ENCODE results near the gene LHX3. TPM values are rescaled to one million over a fixed set of nuclear protein-coding genes. Genes with fewer than 3 reads are reported as not detected.

The LHX3 gene
- total RNA-seq, 1 donor from 2014 or later = not detected

DNA sequence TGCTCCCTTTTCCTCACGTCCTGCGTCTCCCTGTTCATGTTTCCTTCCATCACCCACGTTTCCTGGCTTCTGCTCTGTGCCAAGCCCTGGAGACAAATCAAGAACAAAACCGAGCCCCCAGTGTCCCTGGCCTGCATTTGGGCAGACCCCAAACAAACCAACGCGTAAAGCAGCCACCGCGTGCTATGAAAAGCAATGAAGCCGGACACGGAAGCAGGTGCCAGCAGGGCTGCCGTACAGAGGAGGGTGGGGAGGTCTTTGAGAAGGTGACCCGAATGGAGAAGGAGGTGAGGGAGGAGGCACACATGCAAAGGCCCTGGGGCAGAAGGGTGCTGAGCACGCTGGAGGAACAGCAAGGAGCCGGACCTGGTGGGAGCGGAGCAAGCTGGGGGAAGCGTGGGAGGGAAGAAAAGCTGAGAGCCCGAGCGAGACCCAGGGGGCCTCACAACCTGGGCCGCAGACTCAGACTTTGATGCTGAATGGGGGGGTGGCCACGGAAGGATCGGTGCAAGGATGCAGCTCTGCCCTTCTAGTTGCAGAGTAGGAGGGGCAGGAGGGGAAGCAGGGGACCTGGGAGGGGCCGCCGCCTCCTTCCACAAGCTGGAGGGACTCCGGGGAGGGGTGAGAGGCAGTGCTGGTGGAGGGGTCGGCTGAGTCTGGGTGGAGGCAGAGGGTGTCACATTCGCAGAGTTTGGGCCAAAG is 42.1 kb upstream of the LHX3 start:
- Mint-ChIP-seq H3K4me1 (ENCODE audit: low read depth) (peaks cover 26% of the 10 kb centered on the region), H3K9me3 (no peaks in the 10 kb centered on the region), H3K27me3 (ENCODE audit: low read depth) (peaks cover 4% of the 10 kb centered on the region), H3K27ac (no peak overlapping the region), H3K4me3 (ENCODE audit: low read depth) (no peak overlapping the region), H3K36me3 (ENCODE audit: low read depth) (peaks cover 4% of the 10 kb centered on the region)
- intact Hi-C loops (cut with micrococcal nuclease) = loop anchor here (10.0 kb wide), 3 partner anchors 132 to 342 kb away; partner anchors contain the start of genes CAMSAP1, SEC16A and TMEM250
- no peak for DNase-seq (ENCODE audit: low spot score)

DNA sequence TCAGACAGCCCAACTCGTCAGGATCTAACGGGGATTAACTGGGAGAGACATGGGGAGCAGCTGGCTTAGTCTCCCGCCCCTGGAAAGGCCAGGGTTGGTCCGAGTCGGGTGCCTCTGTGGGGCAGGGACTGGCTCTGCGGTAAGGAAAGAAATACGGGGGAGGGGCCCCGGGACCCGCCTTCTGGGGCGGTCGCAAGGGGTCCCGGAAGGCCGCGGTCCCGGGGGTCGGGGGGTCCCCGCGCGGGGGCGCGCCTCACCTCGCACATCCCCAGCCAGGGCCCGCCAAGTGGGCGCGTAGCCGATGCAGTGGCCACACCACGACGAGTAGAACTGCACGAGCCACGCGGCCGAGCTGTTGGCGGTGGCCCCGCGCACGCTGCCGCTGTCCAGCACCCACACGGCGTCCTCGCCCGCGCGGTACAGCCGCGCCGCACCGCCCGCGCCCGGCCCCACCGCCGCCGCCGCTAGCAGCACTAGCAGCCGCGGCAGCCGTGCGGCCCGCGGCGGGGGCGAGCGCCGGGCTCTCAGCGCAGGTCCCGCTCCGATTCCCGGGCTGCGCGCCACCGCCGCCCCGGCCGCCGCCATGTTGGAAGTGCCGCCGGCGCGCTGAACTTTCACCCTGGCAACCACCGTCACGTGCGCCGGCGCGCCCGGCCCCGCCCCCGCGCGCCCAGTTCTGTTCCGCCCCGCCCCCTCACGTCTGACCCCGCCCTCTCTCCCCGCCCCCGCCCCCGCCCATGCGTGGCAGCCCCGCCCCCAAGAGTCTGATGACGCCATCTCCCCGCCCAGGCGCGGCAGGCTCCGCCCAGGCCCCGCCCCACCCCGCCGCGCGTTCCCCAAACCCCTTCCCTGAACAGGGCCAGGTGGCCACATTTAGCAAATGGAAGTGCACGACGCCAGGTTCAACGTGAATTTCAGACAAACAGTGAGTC is 40.6 kb upstream of the LHX3 start, which contains the start of gene QSOX2:
TSS of gene QSOX2 (minus strand) at position 594 of the 932 bp plus-strand sequence. CDS start at position 585, 9 bp downstream.
- H3K4me3 Mint-ChIP-seq (ENCODE audit: low read depth) = peak within 1 kb of the TSS; percentile 92
- intact Hi-C loops (cut with micrococcal nuclease) = loop anchor here (1.0 to 10.0 kb wide), 5 partner anchors 13 to 341 kb away; partner anchors contain the start of genes CAMSAP1, SEC16A and TMEM250
- H3K9me3 Mint-ChIP-seq = no peaks in the 10 kb centered on the region
- peaks cover 4% of the 10 kb centered on the region for H3K27me3 Mint-ChIP-seq (ENCODE audit: low read depth)
- H3K36me3 Mint-ChIP-seq (ENCODE audit: low read depth) = peaks cover 13% of the 10 kb centered on the region
- DNase-seq (ENCODE audit: low spot score) = peak; percentile 81
- H3K4me1 Mint-ChIP-seq (ENCODE audit: low read depth) = peaks cover 26% of the 10 kb centered on the region
- H3K27ac Mint-ChIP-seq = peak within 1 kb of the TSS; percentile 90

DNA sequence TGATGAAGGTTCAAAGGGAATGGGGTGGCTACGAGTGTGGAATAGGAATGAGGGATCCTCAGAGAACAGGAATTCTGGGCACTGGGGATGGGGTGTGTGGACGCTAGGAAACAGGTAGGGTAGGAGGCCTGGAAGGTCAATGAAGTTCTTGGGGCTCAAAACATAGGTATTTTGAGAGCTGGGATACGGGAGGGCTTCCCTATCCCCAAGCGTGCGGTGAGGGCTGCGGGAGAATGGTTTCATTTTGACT is 40.0 kb upstream of the LHX3 start:
- peaks cover 26% of the 10 kb centered on the region for H3K4me1 Mint-ChIP-seq (ENCODE audit: low read depth)
- DNase-seq (ENCODE audit: low spot score) = no peak
- H3K27ac Mint-ChIP-seq = peak overlapping the region; percentile 90
- peaks cover 4% of the 10 kb centered on the region for H3K27me3 Mint-ChIP-seq (ENCODE audit: low read depth)
- H3K4me3 Mint-ChIP-seq (ENCODE audit: low read depth) = peak overlapping the region; percentile 92
- H3K36me3 Mint-ChIP-seq (ENCODE audit: low read depth) = peaks cover 13% of the 10 kb centered on the region
- no peaks in the 10 kb centered on the region for H3K9me3 Mint-ChIP-seq
- intact Hi-C loops (cut with micrococcal nuclease) = loop anchor here (1.0 to 10.0 kb wide), 5 partner anchors 13 to 340 kb away; partner anchors contain the start of genes CAMSAP1, SEC16A and TMEM250

DNA sequence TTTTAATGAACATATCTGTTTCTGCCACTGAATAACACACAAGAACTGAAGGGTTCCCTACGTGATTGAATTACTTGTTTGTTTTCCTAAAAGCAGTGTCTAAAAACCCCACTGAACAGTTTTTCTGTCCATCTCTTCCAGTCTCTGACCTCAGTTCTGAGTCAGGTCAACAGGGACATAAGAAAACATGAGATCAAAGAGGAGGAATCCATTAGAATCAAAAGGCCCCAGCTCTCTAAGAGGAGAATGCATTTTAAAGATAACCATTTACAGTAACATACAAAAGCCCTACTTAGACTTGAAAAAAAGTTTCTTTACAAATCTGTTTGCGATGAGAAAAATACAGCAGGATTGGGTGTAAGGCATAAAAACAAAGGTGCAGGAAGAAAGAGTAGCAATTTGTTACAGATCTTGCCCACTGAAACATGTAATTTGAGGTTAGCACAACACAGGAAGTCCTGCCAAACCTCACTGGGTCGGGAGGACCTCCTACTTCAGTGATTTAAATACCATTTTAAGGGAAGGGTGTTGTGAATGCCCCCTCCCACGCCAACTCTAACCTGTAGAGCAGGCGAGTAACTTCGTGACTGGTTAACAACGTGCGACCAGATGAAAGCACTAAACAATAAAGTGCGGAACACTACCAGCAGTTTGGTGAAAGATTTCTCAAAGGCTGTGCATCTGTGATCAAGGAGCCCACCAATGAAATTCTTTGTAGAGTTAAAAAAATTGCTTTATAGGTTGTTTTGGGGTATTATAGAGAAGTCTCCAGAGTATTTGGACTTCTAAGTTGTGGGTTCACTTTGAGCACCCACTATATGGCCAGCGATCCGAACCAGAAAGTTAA is 39.4 kb upstream of the LHX3 start:
- Mint-ChIP-seq H3K9me3 (no peaks in the 10 kb centered on the region), H3K27me3 (ENCODE audit: low read depth) (peaks cover 4% of the 10 kb centered on the region), H3K4me3 (ENCODE audit: low read depth) (peak overlapping the region; percentile 92), H3K36me3 (ENCODE audit: low read depth) (peaks cover 13% of the 10 kb centered on the region), H3K27ac (peak overlapping the region; percentile 90), H3K4me1 (ENCODE audit: low read depth) (peaks cover 28% of the 10 kb centered on the region)
- intact Hi-C loops (cut with micrococcal nuclease) = loop anchor here (10.0 kb wide), 3 partner anchors 130 to 340 kb away; partner anchors contain the start of genes CAMSAP1, SEC16A and TMEM250
- DNase-seq (ENCODE audit: low spot score) = peak; percentile 35

DNA sequence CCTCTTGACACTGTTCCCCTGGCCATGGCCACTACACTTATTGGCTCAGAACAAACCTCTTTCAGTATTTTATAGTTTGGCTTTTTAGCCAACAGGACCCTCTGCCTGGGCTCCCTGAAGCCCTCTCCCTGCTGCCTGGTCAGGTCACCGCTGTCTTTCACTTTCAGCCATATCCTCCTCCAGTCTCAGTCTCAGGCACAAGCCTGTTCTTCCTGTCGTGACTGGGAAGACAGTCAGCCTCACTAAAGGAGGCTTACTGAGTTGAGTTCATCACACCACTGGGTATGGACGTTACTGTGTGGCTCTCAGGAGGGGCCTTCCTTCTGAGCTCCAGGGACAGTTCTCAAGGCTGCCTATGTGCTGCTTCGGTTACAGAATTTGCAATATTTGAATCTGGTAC is 38.7 kb upstream of the LHX3 start:
- no peak for DNase-seq (ENCODE audit: low spot score)
- Mint-ChIP-seq H3K36me3 (ENCODE audit: low read depth) (peaks cover 13% of the 10 kb centered on the region), H3K27ac (peak overlapping the region; percentile 90), H3K9me3 (no peaks in the 10 kb centered on the region), H3K27me3 (ENCODE audit: low read depth) (peaks cover 4% of the 10 kb centered on the region), H3K4me1 (ENCODE audit: low read depth) (peaks cover 28% of the 10 kb centered on the region), H3K4me3 (ENCODE audit: low read depth) (peak overlapping the region; percentile 92)
- intact Hi-C loops (cut with micrococcal nuclease) = loop anchor here (10.0 kb wide), 3 partner anchors 129 to 339 kb away; partner anchors contain the start of genes CAMSAP1, SEC16A and TMEM250

DNA sequence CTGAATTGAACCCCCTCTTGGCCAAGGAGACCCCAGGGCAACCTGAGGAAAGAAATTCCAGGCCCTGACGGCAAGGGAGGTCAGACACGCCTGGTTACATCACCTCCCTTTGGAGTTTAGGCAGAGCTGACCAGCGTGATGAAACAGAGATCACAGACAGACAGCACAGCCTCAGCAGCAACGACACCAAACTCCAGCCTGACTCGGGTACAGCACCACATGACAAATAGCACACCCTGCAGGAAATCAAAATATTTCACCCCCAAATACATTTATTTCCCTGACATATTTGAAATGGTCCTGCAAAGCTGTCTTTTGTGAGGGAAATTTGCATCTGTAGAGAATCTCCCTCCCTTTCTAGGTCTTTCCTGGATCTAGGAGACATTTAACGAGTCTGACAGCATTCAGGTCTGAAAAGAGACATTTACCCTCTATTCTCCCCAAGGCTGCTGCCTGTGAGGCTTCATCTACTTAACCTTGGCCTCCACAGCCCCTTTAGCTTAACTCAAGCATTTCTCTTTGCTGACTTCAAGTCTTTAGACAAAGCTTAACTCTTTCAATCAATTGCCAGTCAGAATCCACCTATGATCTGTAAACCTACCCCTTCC is 38.1 kb upstream of the LHX3 start:
- peaks cover 13% of the 10 kb centered on the region for H3K36me3 Mint-ChIP-seq (ENCODE audit: low read depth)
- peak overlapping the region; percentile 92 for H3K4me3 Mint-ChIP-seq (ENCODE audit: low read depth)
- intact Hi-C loops (cut with micrococcal nuclease) = loop anchor here (10.0 kb wide), 3 partner anchors 128 to 338 kb away; partner anchors contain the start of genes CAMSAP1, SEC16A and TMEM250
- H3K9me3 Mint-ChIP-seq = no peaks in the 10 kb centered on the region
- peaks cover 30% of the 10 kb centered on the region for H3K4me1 Mint-ChIP-seq (ENCODE audit: low read depth)
- peak overlapping the region; percentile 90 for H3K27ac Mint-ChIP-seq
- DNase-seq (ENCODE audit: low spot score) = no peak
- peaks cover 4% of the 10 kb centered on the region for H3K27me3 Mint-ChIP-seq (ENCODE audit: low read depth)

DNA sequence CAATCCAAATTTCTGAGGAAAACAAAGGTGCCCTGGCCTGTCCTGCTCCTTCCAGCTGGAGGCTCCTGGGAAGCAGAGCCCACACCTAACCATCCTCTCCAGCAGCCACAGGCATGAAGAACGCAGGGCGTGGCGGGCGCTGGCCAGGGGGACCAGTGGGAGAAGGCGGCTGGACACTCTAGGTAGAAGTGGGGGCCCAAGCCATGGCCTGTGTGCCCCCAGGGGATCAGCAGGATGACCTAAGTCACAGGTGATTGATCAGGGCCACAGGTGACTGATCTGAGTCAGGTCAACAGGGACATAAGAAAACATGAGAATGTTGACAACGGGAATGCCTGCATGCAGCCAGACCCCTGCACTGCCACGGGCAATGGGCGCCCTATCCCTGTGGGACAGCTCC is 37.3 kb upstream of the LHX3 start:
- Mint-ChIP-seq H3K4me1 (ENCODE audit: low read depth) (peaks cover 33% of the 10 kb centered on the region), H3K27ac (no peak overlapping the region)

DNA sequence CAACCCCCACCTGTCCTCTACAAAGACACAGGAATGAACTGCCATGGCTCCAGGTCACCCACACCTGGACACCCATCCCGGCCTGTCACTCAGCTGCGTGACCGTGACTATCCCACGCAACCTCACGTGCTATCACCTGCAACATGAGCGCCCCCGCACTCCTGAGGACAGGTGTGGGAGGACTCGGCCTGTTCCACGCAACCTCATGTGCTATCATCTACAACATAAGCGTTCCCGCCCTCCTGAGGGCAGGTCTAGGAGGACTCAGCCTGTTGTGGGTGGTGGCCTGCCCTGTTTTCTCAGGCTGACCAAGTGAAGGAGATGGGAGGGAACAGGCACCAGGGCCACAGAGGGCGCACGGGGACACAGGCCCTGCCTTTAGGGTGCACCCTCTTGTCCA is 36.6 kb upstream of the LHX3 start:
- no peaks in the 10 kb centered on the region for H3K27me3 Mint-ChIP-seq (ENCODE audit: low read depth)
- intact Hi-C loops (cut with micrococcal nuclease) = loop anchor here (10.0 kb wide), 3 partner anchors 127 to 337 kb away; partner anchors contain the start of genes CAMSAP1, SEC16A and TMEM250
- DNase-seq (ENCODE audit: low spot score) = no peak
- peaks cover 33% of the 10 kb centered on the region for H3K4me1 Mint-ChIP-seq (ENCODE audit: low read depth)
- peaks cover 13% of the 10 kb centered on the region for H3K36me3 Mint-ChIP-seq (ENCODE audit: low read depth)
- no peaks in the 10 kb centered on the region for H3K9me3 Mint-ChIP-seq
- H3K4me3 Mint-ChIP-seq (ENCODE audit: low read depth) = no peak overlapping the region
- H3K27ac Mint-ChIP-seq = no peak overlapping the region

More for the DNA sequence above, 37.3 kb upstream of the LHX3 start:
- Mint-ChIP-seq H3K4me3 (ENCODE audit: low read depth) (no peak overlapping the region), H3K27me3 (ENCODE audit: low read depth) (peaks cover 4% of the 10 kb centered on the region), H3K36me3 (ENCODE audit: low read depth) (peaks cover 13% of the 10 kb centered on the region), H3K9me3 (no peaks in the 10 kb centered on the region)
- intact Hi-C loops (cut with micrococcal nuclease) = loop anchor here (10.0 kb wide), 3 partner anchors 127 to 337 kb away; partner anchors contain the start of genes CAMSAP1, SEC16A and TMEM250
- DNase-seq (ENCODE audit: low spot score) = no peak

DNA sequence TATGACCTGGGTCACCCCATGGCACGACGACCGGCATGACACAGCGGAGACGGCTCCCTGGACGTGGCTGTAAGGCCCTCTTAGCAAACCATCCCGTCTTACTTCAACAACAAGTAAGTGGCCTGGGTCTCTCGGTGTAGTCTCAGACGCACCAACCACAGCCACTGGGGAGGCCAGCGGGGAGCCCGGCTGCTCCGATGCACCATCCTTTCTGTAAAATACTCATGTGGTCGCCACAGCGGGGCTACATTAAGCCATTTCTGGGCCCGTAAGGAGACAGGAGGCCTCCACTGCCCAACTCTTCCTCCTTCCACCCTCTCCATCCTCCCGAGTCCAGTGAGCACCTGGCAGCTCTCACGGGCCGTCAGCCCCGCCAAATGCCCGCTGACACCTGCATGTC is 36.0 kb upstream of the LHX3 start:
- Mint-ChIP-seq H3K4me3 (ENCODE audit: low read depth) (no peak overlapping the region), H3K9me3 (no peaks in the 10 kb centered on the region), H3K27me3 (ENCODE audit: low read depth) (no peaks in the 10 kb centered on the region), H3K27ac (no peak overlapping the region), H3K4me1 (ENCODE audit: low read depth) (peaks cover 32% of the 10 kb centered on the region), H3K36me3 (ENCODE audit: low read depth) (peaks cover 16% of the 10 kb centered on the region)
- intact Hi-C loops (cut with micrococcal nuclease) = loop anchor here (10.0 kb wide), 3 partner anchors 126 to 336 kb away; partner anchors contain the start of genes CAMSAP1, SEC16A and TMEM250
- no peak for DNase-seq (ENCODE audit: low spot score)

DNA sequence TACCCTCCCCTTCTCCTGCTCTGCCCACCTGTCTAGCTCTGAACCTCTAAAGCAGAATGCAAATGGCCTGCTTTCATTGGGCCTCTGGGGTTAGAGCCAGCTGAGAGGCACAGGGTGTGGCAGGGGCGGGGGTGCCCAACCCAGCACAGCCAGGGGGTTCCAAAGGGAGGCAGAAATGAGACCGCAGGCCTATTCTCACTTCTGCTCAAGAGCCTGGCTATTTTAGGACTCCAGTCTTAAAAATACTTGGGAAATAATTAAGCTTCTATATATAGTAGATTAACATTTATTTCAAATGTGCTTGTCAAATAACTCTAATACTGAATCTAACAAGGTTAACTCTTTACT is 35.0 kb upstream of the LHX3 start:
- no peak for DNase-seq (ENCODE audit: low spot score)
- Mint-ChIP-seq H3K27ac (no peak overlapping the region), H3K27me3 (ENCODE audit: low read depth) (no peaks in the 10 kb centered on the region), H3K4me3 (ENCODE audit: low read depth) (no peak overlapping the region), H3K4me1 (ENCODE audit: low read depth) (peaks cover 30% of the 10 kb centered on the region), H3K9me3 (no peaks in the 10 kb centered on the region), H3K36me3 (ENCODE audit: low read depth) (peaks cover 25% of the 10 kb centered on the region)
- intact Hi-C loops (cut with micrococcal nuclease) = loop anchor here (10.0 kb wide), 3 partner anchors 125 to 335 kb away; partner anchors contain the start of genes CAMSAP1, SEC16A and TMEM250

DNA sequence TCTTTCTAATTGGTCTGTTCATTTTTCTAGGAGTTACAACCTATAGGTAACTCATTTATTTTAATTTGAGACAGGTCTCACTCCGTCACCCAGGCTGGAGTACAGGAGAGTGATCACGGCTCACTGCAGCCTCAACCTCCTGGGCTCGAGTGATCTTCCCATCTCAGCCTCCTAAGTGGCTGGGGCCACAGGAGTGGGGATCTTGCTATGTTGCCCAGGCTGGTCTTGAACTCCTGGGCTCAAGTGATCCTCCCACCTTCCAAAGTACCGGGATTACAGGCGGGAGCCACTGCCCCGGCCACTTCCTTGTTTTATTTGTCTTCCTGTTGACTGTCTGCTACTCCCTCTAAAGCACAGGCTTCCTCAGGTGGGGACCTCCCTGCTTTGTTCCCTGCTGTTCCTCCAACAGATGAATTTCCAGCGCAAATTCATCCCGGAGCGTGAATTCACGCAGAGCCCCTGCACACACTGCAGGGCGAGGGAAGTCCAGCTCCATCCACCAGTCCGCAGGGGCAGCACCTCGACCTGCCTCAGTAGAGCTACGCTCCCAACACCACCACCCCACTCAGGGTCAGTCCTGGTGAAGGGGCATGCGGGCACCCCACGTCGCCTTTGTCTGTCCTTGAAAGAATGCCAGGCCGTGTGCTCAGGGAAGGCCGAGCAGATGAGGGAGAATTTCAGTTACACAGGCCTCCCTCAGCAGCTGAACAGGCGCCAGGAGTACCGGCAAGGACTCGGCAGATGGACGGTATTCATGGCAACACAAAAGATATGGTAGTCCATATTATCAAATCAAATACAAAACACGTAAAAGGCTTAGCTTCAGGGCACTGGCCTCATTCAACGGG is 34.4 kb upstream of the LHX3 start:
- Mint-ChIP-seq H3K9me3 (no peaks in the 10 kb centered on the region), H3K27ac (peak overlapping the region; percentile 3)
- intact Hi-C loops (cut with micrococcal nuclease) = no loop called here

More for the DNA sequence above, 34.4 kb upstream of the LHX3 start:
- Mint-ChIP-seq H3K36me3 (ENCODE audit: low read depth) (peaks cover 30% of the 10 kb centered on the region), H3K27me3 (ENCODE audit: low read depth) (no peaks in the 10 kb centered on the region), H3K4me1 (ENCODE audit: low read depth) (peaks cover 26% of the 10 kb centered on the region), H3K4me3 (ENCODE audit: low read depth) (no peak overlapping the region)
- no peak for DNase-seq (ENCODE audit: low spot score)
